ENCODE measurements around the gene CLDN16. TPM values are rescaled to one million over a fixed set of nuclear protein-coding genes. Genes with fewer than 3 reads are reported as not detected.

Gene CLDN16
- total and polyA plus RNA-seq, 3 donors from 2014 or later = 0.19 to 0.55 (median 0.36) TPM

GRCh38 chr3:190381441-190381840 is 6.5 kb upstream of the CLDN16 start:
- intact Hi-C loops (cut with DNase I; ENCODE audit: low total_unique reads) = no loop called here
- H3K4me3 ChIP-seq = no peak overlapping the region
- no peaks in the 10 kb centered on the region for H3K36me3 ChIP-seq (ENCODE audit: low read depth, missing control alignments)
- no peaks in the 10 kb centered on the region for H3K9me3 ChIP-seq
- no peak for TF ChIP-seq POLR2A (IDR thresholded peaks at IDR 0.05)
- no peak for TF ChIP-seq CTCF (IDR thresholded peaks at IDR 0.05)
- no peaks in the 10 kb centered on the region for H3K27me3 ChIP-seq
- no peak for DNase-seq
- no peaks in the 10 kb centered on the region for H3K4me1 ChIP-seq
- H3K27ac ChIP-seq = no peak overlapping the region

- H3K4me1 ChIP-seq = no peaks in the 10 kb centered on the region
- TF ChIP-seq CTCF (IDR thresholded peaks at IDR 0.05) (no peak), POLR2A (IDR thresholded peaks at IDR 0.05) (no peak)
- H3K36me3 ChIP-seq (ENCODE audit: low read depth, missing control alignments) = no peaks in the 10 kb centered on the region
- no peaks in the 10 kb centered on the region for H3K9me3 ChIP-seq
- H3K27ac ChIP-seq = no peak overlapping the region
- H3K27me3 ChIP-seq = no peaks in the 10 kb centered on the region
- DNase-seq = no peak
- intact Hi-C loops (cut with DNase I; ENCODE audit: low total_unique reads) = no loop called here
- no peak overlapping the region for H3K4me3 ChIP-seq
These were observed 5.9 kb upstream of the CLDN16 start for GRCh38 chr3:190382082-190382481.

- no peak for TF ChIP-seq POLR2A (IDR thresholded peaks at IDR 0.05)
- peak; percentile 13 to 52 (median 26) for TF ChIP-seq CTCF (IDR thresholded peaks at IDR 0.05)
- H3K36me3 ChIP-seq (ENCODE audit: low read depth, missing control alignments) = no peaks in the 10 kb centered on the region
- peak; percentile 61 for DNase-seq
- WGBS, 2 donors = 36 to 57% methylated on average over 2 of the region's 2 CpGs
- no peak overlapping the region for H3K4me3 ChIP-seq
- H3K4me1 ChIP-seq = no peaks in the 10 kb centered on the region
- H3K27ac ChIP-seq = no peak overlapping the region
- no peaks in the 10 kb centered on the region for H3K27me3 ChIP-seq
- intact Hi-C loops (cut with DNase I; ENCODE audit: low total_unique reads) = no loop called here
- H3K9me3 ChIP-seq = no peaks in the 10 kb centered on the region
These were observed 3.6 kb upstream of the CLDN16 start for GRCh38 chr3:190384309-190384756.

DNA sequence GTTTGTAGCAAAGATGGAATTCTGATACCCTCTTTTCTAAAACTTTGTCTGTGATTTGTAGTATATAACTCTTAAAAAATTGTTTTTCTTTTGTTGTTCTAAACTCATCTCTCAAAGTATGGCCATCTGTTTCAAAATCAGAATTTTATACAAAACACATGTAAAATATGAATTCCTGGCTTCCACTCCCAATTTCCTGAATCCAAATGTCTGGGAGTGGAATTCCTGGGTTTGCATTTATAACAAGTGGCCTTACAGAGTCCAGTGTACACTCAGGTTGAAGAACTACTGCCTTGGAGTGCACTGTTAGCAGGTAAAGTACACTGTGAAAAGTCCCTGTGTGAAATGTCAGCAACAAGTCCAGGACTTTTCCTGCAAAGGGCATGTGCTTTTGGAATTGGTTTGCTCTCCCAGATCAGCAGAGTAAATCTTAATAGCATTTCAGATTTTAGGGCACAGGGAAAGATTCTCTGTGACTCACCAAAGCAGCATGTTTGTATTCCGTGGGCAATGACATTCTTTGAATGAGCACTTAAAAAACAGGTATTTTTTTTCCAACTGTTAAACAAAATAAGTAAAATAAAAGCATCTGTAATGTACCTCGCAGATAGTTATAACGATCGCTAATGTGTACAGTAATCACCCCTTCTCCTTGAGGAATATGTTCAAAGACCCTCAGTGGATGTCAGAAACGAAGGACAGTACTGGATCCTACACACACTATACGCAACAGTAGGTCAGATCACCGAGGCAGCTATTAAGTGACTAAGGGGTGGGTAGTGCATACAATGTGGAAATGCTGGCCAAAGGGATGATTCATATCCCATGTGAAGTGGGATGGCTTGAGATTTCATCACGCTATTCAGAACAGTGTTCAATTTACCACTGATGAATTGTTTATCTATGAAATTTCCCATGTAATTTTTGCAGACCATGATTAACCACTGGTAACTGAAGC is 2.0 kb upstream of the CLDN16 start:
- H3K4me3 ChIP-seq = no peak overlapping the region
- no peaks in the 10 kb centered on the region for H3K9me3 ChIP-seq
- WGBS, 2 donors = 77 to 80% methylated on average over 8 of the region's 8 CpGs
- no peak for TF ChIP-seq POLR2A (IDR thresholded peaks at IDR 0.05)
- TF ChIP-seq CTCF (IDR thresholded peaks at IDR 0.05) = no peak
- no peaks in the 10 kb centered on the region for H3K4me1 ChIP-seq
- no peaks in the 10 kb centered on the region for H3K27me3 ChIP-seq
- intact Hi-C loops (cut with DNase I; ENCODE audit: low total_unique reads) = no loop called here
- H3K36me3 ChIP-seq (ENCODE audit: low read depth, missing control alignments) = no peaks in the 10 kb centered on the region
- H3K27ac ChIP-seq = no peak overlapping the region
- no peak for DNase-seq

DNA sequence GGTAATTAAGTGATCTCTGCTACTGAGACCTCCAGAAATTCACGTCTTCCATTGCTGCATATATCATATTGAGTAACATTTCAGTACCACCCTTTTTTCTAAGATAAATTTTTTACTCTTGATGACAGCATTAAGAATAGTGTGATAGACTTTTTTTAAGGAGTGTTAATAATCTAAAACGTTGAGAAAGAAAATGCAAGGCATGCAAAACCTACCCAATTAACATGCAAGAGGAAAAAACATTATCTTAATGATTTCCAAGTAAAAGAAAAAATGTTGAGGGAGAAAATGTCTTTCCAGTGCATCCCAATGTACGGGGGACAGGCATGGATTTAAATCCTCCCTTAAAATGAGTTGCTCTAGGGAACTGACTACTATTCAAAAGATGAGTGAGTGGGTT is 740 bp downstream of the CLDN16 start:
- no peak overlapping the region for H3K27ac ChIP-seq
- 59 to 69% methylated on average over 3 of the region's 3 CpGs for WGBS, 2 donors

More for the DNA sequence above, 740 bp downstream of the CLDN16 start:
- TF ChIP-seq CTCF (IDR thresholded peaks at IDR 0.05) = no peak
- no peak for TF ChIP-seq POLR2A (IDR thresholded peaks at IDR 0.05)
- Histone ChIP-seq H3K4me3 (no peak overlapping the region), H3K27me3 (no peaks in the 10 kb centered on the region), H3K4me1 (no peaks in the 10 kb centered on the region), H3K9me3 (no peaks in the 10 kb centered on the region), H3K36me3 (ENCODE audit: low read depth, missing control alignments) (no peaks in the 10 kb centered on the region)
- intact Hi-C loops (cut with DNase I; ENCODE audit: low total_unique reads) = no loop called here
- no peak for DNase-seq

Data from testis (tissue), 3 donors.